HepG2 (cell line): ENCODE data around the gene LARP1.

Experiments
- ATF7 ChIP-seq, 2 experiments: fragments of 450-650 bp in 1 of 2; sonication (generic) in 1 of 2; formaldehyde crosslinking in 1 of 2; IDR thresholded peaks; 2 replicates each; pipeline versions ENCODE4 v1.4.0 to v1.6.1; 2016 to 2020; ENCODE audit warnings: antibody characterized with exemption in 1 of 2, mild to moderate bottlenecking in 1 of 2, missing genetic modification reagents in 1 of 2
- FOXM1 ChIP-seq: sonication (generic); formaldehyde crosslinking; IDR thresholded peaks from 2 replicates; pipeline ENCODE4 v1.5.0; 2020; ENCODE audit warnings: missing genetic modification reagents
- MXI1 ChIP-seq: IDR thresholded peaks from 3 replicates; pipeline ENCODE4 v1.6.1; 2012; ENCODE audit warnings: low read depth, low read length, inconsistent platforms, borderline replicate concordance
- ZNF431 ChIP-seq: sonication (generic); formaldehyde crosslinking; IDR thresholded peaks from 2 replicates; pipeline ENCODE4 v1.9.0; 2022; ENCODE audit warnings: missing genetic modification reagents, low read depth, mild to moderate bottlenecking, borderline replicate concordance
- ZNF549 ChIP-seq: sonication (generic); formaldehyde crosslinking; IDR thresholded peaks from 2 replicates; pipeline ENCODE4 v1.5.0; 2020; ENCODE audit warnings: missing genetic modification reagents
- TF ChIP-seq, protein P1 (sequence below): sonication (generic); formaldehyde crosslinking; IDR thresholded peaks from 2 replicates; pipeline ENCODE4 v1.5.0; 2020; ENCODE audit warnings: mild to moderate bottlenecking, missing genetic modification reagents, moderate library complexity

- TF ChIP-seq FOXM1 (CRISPR knock-in tag) = no peak
- TF ChIP-seq, protein P1, sequence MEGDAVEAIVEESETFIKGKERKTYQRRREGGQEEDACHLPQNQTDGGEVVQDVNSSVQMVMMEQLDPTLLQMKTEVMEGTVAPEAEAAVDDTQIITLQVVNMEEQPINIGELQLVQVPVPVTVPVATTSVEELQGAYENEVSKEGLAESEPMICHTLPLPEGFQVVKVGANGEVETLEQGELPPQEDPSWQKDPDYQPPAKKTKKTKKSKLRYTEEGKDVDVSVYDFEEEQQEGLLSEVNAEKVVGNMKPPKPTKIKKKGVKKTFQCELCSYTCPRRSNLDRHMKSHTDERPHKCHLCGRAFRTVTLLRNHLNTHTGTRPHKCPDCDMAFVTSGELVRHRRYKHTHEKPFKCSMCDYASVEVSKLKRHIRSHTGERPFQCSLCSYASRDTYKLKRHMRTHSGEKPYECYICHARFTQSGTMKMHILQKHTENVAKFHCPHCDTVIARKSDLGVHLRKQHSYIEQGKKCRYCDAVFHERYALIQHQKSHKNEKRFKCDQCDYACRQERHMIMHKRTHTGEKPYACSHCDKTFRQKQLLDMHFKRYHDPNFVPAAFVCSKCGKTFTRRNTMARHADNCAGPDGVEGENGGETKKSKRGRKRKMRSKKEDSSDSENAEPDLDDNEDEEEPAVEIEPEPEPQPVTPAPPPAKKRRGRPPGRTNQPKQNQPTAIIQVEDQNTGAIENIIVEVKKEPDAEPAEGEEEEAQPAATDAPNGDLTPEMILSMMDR (CRISPR knock-in tag) = no peak
- no peak for TF ChIP-seq MXI1
- no peak for TF ChIP-seq ZNF549
- no peak for TF ChIP-seq ZNF431 (CRISPR knock-in tag)
- no peak for TF ChIP-seq ATF7 (IDR thresholded peaks at IDR 0.05)
- TF ChIP-seq ATF7 (CRISPR knock-in tag; IDR thresholded peaks at IDR 0.05) = no peak
Measured at GRCh38 chr5:154830596-154830995, 75.4 kb downstream of the LARP1 start.
